Measurements from ENCODE around the gene DEFB132.

The DEFB132 gene

DNA sequence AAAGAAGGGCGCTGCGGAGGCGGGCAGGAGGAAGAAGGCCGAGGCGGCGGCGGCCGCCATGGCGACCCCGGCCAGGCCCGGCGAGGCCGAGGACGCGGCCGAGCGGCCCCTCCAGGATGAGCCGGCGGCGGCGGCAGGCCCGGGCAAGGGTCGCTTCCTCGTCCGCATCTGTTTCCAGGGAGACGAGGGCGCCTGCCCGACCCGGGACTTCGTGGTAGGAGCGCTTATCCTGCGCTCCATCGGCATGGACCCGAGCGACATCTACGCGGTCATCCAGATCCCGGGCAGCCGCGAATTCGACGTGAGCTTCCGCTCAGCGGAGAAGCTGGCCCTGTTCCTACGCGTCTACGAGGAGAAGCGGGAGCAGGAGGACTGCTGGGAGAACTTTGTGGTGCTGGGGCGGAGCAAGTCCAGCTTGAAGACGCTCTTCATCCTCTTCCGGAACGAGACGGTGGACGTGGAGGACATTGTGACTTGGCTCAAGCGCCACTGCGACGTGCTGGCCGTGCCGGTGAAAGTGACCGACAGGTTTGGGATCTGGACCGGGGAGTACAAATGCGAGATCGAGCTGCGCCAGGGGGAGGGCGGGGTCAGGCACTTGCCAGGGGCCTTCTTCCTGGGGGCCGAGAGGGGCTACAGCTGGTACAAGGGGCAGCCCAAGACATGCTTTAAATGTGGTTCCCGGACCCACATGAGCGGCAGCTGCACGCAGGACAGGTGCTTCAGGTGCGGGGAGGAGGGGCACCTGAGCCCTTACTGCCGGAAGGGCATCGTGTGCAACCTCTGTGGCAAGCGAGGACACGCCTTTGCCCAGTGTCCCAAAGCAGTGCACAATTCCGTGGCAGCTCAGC is 40.6 kb downstream of the DEFB132 start:
- peak; percentile 83 for DNase-seq

DNA sequence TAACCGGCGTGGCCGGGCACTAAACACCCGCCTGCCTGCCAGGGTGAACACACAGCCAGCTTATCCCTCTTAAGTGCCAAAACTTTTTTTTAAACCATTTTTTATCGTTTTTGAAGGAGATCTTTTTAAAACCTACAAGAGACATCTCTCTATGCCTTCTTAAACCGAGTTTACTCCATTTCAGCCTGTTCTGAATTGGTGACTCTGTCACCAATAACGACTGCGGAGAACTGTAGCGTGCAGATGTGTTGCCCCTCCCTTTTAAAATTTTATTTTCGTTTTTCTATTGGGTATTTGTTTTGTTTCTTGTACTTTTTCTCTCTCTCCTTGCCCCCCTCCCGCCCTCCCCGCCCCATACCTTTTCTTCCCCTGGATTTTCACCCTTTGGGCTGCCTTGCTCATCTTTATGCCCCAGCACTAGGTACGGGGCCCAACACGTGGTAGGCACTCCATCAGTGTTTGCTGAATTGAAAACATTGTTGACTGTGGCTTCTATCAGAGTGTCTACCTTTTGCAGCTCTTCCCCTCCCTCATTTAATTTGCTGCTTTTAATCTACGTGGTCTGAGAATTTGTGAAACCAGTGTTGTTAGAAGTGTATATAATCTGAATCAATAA is 41.4 kb downstream of the DEFB132 start:
- no peak for DNase-seq

DNA sequence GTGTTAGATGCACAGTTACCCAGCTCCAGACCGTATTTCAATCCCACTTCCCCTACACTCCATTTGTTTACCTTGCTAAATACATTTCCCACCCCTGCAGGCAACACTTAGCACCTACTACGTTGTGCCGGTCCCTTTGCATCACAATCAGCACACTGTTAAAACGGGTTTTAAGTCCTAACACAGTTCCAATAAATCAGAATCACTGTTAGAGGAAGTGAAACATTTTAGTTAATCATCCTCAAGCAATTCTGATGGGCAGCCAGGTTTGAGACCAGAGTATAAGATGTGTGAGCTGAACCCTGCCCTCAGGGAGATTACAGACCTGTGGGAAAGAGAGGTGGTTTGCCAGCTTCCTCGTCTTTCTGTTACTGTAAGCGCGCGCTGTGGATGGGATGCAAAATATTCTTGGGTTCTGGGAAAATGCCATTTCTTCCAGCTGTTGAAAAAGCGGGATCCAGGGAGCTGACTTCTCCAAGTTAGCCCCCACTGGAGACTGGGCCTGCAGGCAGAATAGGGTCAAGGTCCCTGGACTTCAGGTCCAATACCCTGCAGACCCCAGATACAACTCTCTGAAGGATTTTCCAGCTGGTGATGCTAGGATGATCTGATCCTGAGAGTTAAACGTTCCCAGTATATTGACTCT is 42.9 kb downstream of the DEFB132 start:
- no peak for DNase-seq

DNA sequence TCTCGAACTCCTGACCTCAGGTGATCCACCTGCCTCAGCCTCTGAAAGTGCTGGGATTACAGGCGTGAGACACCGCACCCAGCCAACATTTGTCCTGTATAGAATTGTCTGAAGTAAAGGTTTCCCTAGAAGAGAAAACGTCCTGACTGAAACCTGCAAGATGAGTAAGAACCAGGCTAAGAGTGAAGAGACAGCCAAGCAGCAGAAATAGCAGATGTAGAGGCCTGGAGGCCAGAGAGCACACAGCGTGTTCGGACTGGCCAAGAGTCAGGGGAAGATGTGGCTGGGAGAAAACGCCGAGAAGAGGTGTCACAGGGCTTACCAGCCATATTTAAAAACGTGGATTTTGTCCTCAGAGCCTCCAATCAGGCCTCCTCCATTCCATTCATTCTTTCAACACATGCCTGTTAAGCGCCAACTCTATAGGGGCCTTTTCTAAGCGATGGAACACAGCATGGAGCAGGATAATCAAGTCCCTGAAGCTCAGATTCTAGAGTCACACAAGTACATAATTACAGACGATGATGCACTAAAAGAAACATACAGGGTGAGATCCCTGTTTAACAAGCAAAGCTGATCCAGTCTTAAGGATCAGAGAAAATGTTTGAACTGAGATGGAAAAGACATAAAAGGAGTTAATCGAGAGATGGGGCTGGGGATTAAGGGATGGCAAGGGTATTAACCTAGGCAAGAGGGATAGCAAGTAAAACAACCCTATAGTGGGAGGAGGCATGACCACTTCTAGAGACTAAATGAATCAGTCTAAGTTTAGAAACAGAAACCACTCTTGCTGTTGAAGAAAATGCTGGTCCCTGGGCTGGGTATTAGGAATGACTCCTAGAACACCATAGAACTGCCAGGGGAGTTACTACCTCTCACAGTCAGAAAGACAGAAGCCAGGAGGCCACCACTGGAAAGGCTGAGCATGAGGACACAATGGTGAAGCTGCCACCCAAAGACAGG is 44.6 kb downstream of the DEFB132 start:
- no peak for DNase-seq

DNA sequence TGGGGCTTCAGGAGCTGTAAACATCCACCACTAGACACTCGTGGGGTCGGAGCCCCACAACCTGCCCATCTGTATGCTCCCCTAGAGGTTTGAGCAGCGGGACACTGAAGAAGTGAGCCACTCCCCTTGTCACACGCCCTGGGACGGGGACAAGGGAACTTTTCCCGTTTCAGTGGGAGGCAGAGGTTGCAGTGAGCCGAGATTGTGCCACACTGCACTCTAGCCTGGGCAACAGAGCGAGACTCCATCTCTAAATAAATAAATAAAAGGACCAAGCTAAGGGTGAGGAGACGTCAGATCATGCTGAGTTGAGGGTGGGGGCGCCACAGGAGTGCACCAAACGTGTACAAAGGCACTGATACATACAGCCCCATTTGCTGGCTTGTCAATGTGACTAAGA is 48.2 kb downstream of the DEFB132 start:
- no peak for DNase-seq

DNA sequence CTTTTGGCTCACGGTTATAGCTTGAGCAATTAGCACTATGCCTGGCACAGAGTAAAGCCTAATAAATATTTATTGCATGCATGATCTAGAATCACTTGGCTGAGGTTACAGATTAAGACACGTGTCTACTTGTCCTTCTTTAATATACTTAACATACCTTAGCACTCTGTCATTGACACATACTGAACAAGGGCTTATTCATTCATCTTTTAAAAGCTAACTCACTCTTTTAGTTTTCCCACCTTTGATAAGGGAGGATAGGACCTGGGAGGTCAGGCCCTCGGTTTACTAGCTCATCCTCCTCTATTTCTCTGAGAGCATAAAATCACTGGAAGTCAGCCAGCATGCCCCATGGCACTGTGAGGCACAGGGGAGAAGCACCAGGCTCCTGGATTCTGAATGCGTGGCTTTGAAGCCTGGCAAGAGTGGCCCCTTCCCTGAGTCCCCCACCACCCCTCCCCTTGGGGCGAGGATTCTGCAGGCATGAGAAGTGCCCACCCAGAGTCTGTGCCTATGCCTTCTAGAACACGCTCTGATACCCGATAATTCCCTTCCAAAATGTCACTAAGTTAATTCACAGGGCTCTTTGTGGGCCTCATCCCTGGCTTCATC is 51.0 kb downstream of the DEFB132 start:
- DNase-seq, result no peak

DNA sequence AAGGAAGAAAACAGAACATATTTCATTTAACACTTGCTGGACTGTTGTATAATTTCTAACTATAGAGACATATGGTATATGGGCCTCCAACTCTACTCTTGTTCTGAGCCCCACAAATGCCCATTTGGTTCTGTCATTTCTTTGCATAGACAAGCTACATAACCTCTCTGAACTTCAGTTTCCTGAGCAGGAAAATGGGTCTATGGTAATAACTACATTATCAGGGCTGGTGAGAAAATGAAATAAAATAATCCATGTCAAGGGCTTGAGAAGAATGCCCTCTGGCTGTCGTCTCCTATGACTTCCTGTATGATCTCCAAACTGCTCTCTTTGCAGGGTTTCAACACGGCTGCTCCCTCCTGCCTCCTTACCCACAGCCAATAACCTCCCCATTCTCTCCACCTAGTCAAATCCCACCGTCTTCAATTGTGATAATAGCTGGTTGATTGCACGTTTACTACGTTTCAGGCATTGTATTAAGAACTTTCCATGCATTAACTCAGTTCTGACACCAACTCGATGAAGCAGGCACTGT is 51.8 kb downstream of the DEFB132 start:
- DNase-seq, result no peak

DNA sequence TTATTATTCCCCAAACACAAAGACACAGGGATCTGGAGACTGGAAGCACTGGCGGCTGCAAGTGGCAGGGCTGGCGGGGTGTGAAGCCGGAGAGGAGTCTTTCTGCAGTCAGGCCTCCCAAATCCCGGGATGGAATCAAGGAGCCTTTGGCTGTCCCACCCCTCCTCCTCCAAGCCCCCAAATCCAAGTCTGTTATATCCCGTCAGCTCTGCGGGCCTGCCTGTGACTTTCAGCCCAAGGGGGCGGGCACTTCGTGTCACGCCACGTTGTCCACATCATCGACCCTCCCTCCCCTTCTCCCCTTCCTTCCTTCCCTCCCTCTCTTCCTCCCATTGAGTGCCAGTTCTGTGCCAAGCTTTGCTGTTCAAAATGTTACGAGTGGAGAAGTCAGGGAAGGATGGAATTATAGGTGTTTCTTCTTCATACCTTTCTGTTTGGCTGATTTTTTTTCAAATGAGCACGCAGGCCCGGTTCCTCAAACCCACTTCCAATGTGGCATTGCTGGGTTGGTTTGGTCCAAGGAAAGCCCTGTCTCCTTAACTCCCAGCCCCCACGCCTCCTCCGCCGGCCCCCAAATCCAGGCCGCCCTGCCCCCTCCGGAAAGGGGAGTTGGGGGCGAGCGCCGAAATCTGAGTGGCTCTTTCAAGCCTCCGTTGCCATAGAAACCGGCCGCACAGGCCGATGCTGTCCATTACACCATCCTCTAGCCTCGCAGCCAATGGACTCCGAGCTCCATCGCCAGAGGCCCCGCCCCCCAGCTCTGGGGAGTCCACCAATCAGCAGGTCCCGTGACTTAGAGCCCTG is 52.5 kb downstream of the DEFB132 start:
- peak; percentile 82 for DNase-seq

DNA sequence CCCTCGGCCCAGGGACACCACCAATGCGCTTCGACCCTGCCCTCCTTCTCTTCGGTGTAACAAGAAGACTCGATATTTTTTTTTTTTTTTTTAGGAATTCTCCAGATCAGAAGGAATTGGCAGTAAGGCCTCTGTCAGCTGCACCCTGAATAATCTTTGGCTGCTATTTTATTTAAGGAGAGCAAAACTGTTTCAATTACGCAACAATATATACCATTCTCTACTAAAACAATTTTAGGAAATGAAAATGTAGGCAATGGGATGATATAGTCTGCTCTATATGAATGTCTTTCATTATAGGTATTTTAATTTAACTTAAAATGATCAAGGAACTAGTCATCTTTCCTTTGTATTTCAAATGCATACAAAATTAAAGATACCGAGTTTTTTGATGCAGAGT is 53.1 kb downstream of the DEFB132 start:
- DNase-seq, result no peak

Data from suppressor macrophage treated with lipopolysaccharide for 4 hours (primary cell).